A204.1 (cell line): ENCODE results near the gene CHD9.
"Not testable (repeated sequence)": the region's sequence is repeated elsewhere in the genome, so short reads cannot be mapped to it uniquely, and the experiment has no call there.

Source experiments
- FAIRE-seq: peaks from 2 replicates; lab custom pipeline; 2012; peaks lifted over from hg19 to GRCh38; lab: Jason Lieb, UNC

CHD9 gene

DNA sequence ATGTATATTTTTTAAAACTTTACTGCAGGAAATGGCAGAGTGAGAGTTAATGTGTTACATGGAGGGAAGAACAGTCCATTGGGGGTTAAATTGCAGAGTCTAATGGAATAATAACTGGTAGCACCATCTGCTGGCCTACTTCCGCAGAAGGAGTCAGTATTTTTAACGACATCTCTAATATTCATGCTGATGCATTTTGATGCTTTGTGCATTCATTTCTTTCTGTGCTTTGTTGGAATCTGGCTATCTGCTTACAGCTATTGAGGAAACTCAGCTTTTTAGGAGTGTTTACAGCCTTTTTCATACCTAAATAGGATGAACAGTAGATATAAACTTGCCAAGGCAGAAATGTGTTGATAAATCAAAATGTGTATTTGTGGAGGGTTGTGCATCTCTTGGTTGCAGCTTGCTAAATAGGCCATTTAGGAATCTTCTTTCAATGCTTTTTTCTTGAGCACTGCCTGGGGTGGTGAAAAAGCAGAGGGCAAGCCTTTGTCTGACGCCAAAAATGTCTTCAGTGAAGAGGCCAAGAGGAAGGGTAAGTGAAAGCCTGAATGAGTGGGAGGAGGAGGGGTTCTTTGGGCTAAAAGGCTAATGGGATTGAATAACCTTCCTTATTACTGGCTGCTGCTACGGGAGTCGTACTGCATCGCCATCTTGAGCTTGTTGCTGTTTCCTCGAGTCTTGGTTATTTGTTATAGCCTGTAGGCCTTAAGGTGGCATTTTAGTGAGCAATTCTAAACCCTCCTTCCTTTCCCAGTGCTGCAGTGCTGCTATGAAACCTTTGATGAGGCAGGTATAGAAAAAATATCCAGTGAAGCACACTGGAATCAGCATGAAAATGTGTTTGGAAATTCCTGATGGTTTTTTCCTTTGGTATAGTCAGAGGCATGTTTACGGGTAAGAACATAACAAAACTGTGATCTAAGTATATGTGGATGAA lies 153.3 kb downstream of the CHD9 start:
- FAIRE-seq: peak; percentile 98

DNA sequence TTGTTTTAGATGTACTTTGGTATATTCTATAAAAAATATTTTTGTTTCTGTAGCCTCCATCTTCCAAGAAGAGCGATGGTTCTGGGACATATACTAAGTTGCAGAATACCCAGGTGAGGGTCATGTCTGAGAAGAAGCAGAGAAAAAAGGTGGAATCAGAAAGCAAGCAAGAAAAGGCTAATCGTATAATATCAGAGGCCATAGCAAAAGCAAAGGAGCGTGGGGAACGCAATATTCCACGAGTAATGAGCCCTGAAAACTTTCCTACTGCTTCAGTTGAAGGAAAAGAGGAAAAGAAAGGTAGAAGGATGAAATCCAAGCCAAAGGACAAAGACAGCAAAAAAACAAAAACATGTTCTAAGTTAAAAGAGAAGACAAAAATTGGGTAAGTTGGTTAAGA lies 154.6 kb downstream of the CHD9 start:
- FAIRE-seq: no peak

DNA sequence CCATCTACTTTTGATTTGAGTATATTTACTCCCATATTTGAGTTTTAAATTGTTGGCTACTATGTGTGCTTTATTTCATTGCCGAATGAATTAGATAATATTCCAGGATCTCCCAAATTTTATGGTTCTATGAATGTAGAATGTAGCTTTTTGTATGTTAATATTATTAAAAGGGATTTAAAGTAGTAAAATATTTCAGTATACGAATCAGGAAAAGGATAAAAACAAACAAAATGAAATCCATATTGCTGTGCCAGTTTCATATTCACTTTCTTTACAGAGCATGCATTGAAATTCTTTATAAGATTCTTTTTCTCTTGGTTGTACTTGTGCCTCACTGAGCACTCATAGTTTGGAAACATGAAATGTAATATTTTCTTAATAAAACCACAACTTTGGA lies 155.1 kb downstream of the CHD9 start:
- no peak for FAIRE-seq

DNA sequence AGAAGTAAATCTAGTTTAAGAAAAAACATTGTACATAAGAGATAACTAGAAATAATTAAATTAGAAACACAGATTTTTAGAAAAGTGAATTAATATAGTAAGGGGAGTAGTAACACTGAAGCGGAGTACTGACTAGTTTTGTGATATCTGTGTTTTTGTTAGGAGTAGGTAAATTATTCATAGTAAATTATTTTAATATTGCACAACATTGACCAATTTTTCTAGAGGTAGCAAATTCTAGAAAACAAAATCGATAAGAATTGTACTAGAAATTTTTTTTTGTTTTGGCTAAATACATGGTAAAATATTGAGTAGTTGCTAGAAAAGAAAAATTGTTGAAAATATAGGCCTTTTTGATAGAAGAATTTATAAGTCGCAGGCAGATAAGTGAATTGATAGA lies 156.5 kb downstream of the CHD9 start:
- FAIRE-seq: no peak

DNA sequence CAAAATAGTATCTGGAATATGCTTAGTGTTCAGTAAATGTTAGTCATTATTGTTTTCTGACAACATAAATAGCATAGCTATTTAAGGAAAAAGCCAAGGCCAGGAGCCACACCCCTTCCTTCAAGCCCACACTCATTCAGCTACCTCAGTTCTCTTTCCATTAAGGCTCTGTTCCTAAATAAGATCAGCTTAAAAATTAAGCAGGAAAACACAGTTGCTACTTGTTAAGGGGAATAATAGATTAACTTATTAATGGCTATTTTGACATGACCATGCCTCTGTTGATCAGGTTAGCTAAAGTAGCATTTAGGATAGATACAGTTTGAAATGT lies 158.1 kb downstream of the CHD9 start:
- FAIRE-seq: no peak

DNA sequence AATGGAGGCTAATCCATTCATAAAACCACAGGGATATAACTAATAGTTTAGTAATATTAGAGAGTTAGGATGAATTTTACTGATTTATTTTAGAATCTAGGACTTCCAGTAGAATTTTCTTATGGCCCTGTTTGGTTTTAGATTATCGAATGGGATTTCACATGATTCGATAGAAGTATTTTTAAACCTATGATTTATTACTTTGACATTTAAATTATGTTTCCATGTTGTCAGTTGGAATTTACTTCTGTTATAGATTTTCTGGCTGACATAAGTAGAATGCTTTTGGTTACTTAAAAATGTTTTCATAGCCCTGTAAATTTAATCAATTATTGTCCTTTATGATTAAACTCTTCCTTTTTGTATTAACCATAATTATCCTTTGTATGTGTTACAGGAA lies 158.8 kb downstream of the CHD9 start:
- peak; percentile 52 for FAIRE-seq

DNA sequence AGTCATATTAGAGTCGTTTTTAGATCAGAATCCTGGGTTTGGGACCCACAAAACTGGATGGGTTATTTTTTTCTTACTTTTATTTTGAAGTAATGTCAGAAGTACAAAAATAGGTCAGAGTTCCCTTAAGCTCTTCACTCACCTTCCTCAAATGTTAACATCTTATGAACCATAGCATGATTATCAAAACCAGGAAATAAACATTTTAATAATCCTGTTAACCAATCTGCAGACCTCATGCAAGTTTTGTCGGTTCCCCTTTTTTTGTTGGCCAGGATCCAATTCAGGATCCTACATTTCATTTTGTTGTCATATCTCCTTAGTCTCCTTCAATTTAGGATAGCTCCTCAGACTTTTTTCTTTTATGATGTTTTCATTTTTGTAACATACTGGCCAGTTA lies 162.0 kb downstream of the CHD9 start:
- no peak for FAIRE-seq

DNA sequence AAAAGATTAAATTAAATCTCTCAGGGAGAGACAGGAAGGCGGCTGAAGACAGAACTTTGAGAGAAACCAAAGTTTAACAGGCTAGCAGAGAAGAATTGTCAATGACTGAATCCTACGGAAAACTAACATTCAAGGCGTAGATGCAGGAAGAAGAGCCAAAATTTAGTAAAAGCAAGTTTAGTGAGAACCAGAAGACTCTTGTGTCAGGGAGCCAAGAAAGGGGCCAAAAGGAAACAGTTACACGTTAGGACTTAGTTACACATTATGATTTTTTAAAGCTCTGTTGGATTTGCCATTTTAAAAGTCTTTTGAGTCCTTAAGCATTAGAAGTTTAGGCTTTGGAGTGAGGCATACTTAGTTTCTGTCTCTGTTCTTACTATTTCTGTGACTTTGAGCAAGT lies 164.6 kb downstream of the CHD9 start:
- FAIRE-seq: no peak

DNA sequence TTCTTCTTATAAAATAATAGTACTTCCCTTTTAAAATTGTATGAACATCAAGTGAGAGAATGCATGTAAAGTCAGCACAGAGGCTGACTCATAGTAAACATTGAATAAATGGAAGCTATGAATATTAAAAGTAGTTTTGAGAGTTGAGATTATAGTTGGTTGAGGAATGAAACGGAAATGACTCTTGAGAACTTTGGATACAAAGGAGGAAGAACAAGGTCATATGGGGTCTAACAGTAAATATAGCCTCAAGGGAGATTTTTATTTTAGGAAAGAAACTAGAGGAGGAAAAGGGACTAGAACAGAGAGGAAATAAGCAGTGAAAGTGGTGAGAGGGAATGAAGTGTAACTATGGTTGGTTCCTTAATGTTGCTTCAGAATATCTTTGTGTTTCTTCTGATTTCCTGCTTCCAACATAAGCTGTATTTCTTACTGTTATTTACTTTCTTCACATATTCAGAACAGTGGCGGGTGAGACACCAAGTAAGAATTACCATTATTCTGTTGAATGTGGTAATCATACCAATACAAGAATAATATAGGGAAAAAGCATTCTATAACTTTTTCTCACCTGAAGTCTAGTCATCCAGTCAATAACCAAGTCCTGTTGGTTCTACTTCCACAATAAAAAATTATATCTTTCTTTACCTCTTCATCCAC lies 165.1 kb downstream of the CHD9 start:
- no peak for FAIRE-seq

DNA sequence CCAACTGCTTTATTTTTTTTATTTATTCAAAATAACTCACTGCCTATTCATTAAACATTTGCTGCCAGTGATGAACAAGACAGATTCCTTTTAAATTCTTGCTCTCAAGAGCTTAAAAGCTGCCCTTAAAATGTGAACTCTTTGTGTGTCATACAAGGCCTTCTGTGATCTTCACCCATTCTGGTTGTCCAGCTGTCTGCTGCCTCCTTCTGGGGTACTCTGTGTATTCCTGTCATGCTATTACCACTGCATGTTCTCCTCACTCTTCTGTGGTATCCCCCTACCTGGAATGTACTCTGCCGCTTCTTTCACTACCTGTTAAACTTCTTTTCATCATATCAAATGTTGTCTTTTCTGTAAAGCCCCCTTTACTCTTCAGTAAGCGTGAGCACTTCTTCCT lies 165.8 kb downstream of the CHD9 start:
- no peak for FAIRE-seq

DNA sequence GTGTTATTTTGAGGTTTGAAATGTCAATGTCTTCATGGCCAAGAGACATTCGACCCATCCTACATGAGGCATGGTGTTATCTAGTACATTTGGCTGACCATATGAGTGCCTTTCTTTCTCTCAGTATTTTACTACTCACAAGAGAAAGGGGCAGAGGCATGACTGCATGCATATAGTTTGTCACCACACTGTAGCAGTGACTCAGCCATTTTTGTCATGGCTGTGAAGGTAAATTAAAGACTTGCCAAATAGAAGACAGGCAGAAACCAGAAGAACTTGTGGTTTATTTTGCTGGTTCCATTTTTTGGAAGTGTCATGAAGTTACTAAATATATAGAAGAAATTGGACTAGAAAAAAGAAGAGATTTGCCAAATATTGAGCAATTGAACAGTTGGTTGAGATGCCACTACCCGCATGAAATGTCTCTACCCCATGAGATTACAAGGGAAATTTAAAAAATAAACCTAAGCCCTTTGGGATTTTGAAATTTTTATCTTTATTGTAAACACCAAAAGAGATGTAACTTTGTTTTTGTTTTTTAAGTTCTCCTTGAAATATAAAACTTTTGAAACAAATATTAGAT lies 170.3 kb downstream of the CHD9 start:
- no peak for FAIRE-seq

DNA sequence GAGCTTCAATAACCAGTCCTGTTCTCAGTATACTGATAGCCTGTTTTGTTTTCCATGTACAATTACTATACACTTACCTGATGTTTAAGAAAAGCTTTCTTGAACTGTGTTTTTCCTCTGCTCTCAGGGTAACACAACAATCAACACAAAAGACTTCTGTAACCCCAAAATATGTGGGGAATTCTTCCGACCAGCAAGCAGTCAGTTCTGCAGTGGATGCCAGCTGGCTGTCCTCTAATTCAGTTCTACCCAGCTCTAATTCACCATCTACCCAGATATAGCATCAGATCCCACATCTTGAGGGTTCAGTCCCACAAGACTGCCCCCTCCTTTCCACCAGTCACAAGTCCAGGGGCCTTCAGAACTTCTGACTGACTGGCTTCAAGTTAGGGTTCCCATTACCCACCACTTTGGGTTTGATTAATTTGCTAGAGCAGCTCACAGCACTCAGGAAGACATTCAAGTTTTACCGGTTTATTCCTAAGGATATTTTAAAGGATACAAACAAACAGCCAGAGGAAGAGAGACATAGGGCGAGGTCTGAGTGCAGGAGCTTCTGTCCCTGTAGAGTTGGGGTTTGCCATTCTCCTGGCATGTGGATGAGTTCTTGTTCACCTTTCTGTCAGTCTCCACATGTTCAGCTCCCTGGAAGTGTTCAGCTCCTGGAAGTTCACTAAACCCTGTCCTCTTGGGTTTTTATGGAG lies 178.2 kb downstream of the CHD9 start:
- no peak for FAIRE-seq

DNA sequence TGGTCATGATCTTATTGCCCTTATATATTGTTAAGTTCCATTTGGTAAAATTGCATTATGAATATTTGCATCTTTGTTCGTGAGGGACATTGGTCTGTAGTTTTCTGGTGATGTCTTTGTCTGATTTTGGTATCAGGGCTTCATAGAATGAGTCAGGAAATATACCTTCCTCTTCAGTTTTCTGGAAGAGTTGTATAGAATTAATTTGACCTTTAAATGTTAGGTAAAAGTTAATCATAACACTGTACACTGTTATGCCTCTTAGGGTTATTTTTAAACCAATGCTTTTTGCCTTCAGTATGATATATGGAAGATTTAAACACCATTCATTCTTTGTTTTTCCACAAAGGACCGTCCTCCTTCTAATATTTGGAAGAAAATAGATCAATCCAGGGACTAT lies 180.0 kb downstream of the CHD9 start:
- FAIRE-seq: no peak

DNA sequence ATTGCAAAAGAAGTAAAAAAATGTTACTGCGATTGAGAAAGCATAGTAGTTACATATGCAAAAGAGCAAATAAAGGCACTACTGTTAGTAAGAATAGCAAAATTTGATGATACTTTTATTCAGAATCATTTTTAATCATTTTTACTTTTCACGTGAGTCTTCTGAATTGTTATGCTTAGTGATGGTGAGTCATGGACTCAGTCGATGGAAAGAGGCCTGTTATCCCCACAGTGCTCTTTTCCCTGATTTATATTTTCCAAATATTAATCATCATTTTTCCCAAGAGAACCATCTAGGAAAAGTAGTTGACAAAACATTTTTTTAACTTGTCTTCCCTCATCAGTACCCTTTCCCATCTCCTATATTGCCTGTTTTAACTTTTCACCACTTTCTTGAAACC lies 181.1 kb downstream of the CHD9 start:
- FAIRE-seq: no peak

DNA sequence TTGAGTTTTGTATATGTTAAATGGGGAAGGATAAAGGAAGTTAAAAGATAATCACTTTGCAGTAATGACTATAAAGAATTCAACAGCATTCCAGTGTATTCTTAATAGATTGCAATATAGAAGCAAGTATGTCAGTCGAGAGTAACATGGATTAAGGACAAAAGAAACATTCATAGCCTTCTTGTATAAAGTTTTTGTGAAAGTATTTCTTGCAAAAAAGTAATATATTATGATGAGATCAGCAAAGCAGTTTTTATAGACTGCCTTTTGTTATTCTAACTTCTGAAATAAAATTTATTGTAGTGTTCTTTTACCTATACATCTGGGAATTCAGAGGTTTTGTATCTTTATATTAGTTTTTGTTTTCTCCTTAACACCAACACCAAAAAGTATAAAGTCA lies 194.5 kb downstream of the CHD9 start:
- peak; percentile 39 for FAIRE-seq

DNA sequence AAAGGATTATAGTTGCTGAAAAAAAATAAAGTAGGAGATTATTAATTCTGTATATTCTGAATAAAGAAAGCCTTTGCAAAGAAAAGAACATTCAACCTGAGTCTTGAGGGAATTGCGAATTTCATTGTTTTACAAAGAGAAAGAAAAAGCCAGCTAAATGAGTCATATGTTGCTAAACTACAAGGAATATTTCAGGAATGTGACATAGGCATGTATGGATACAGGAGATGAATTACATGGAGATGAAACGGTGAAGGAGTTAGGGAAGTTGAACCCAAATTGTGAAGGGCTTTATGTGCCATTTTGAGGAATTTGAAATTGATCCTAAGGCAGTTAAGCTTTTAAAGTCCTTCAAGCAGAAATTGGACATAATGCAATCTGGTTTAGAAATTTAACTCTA lies 202.2 kb downstream of the CHD9 start:
- FAIRE-seq: no peak

DNA sequence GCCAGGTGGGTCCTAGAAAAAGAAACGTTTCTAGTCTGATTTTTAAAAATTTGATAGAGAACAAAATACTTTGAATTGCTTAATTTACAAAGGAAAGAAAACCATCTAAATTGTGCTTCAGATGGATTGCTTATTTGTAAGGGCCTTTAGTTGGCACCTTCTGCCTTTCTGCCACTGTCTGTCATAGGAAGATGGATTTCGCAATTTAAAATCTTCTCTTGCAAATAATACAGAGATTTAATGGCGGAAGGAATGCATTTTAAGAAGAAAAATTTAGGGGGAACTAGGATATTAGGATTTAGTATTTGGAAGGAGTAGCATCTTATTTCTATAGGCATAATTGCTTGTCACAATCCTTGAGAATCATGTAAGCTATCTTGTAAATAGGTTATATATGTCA lies 204.0 kb downstream of the CHD9 start:
- no peak for FAIRE-seq

DNA sequence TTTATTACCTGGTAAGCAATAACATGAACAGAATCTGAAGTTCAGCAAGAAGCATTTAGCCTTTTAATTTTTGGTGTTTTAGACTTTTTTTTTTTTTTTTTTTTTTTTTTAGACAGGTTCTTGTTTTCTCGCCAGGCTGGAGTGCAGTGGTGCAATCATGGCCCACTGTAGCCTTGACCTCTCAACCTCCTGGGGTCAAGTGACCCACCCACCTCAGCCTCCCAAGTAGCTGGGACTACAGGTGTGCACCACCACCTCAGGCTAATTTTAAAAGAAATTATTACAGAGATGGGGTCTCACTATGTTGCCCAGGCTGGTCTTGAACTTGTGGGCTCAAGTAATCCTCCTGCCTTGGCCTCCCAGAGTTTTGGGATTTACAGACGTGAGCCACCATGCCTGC lies 206.5 kb downstream of the CHD9 start:
- FAIRE-seq: no peak

DNA sequence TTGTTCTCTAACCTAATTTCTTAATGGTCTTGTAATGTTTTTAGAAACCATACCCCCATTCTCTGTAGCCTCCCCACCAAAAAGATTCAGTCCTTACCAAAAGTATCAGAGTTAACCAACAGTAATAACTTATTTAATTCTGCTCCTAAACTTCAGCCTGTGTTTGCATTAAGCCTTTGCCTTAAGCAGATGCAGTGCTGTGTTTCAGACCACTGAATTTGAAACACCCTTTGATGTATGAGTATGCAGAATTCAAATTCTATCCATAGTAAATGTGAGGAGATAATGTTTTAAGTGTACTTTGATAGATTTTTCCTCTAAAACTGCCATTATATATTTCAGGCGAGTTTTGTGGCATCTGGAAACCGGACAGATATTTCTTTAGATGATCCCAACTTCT lies 207.9 kb downstream of the CHD9 start:
- FAIRE-seq: no peak

DNA sequence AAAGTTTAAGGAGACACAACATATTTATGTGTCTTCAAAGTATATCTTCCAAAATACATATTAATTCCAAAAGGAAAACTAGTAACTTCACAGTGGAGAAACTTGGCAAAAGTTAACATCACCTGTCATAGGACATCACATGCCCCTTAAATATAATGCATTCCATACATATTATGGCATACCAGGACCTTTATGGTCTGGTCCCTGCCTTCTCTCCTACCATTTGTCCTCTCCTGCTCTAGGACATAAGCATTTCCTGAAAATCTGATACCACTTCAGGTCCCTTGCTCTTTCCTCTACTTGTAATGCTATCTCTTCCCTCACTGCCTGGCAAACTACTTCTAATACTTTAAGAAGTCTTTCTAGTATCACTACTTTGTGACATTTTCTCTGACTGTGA lies 211.4 kb downstream of the CHD9 start:
- FAIRE-seq: no peak

DNA sequence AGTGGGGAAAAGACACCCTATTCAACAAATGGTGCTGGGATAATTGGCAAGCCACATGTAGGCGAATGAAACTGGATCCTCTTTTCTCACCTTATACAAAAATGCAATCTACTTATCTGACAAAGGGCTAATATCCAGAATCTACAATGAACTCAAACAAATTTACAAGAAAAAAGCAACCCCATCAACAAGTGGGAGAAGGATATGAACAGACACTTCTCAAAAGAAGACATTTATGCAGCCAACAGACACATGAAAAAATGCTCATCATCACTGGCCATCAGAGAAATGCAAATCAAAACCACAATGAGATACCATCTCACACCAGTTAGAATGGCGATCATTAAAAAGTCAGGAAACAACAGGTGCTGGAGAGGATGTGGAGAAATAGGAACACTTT lies 223.7 kb downstream of the CHD9 start:
- not testable (repeated sequence) for FAIRE-seq

DNA sequence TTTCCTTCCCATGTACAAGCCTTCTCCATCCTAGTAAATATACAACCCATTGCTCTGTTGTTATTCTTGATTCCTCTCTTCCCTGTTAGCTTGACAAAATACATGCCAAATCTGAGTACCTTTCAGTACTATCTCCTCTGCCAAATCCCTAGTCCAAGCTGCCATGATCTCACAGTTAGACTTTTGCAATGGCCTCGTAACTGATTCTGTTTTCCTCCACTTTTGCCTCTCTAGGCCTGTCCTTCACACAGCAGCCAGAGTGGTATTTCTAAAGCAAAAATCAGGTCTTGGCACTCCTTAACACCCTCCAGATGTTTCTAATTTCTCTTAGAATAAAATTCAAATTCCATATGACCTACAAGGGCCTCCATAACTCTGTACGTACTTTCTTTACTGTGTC lies 226.5 kb downstream of the CHD9 start:
- FAIRE-seq: no peak

DNA sequence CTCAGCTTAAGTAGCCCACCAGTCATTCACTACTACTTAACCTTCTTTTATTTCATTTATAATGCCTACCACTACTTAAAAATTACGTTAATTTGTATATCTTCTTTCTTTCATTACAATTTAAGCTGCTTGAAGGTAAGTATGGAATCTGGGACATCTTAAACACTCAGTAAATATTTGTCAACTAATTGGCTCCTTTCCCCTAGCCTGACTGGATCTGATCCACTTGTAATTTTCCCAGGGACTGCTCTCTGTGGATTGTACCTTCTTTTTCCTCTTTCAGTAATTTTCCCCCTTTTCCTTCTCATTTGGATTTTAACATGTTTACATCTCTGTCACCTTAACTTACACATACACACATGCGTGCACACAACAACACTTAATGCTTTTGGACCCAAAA lies 227.1 kb downstream of the CHD9 start:
- FAIRE-seq: no peak
